Brain microvascular endothelial cell (primary cell): ENCODE results near the gene PATJ.

Source experiments
- DNase-seq: peaks from one replicate; pipeline ENCODE4 v3.0.0-alpha.2; 2020
- H3K27ac ChIP-seq: fragments of 250-450 bp; sonication (Bioruptor Pico); 2 replicates; pipeline ENCODE4 v1.5.1; 2020; ENCODE audit warnings: mild to moderate bottlenecking, moderate library complexity
- H3K27me3 ChIP-seq: fragments of 250-450 bp; sonication (Bioruptor Pico); replicated peaks from 2 replicates; pipeline ENCODE4 v1.5.1; 2020; ENCODE audit warnings: mild to moderate bottlenecking
- H3K36me3 ChIP-seq: fragments of 250-450 bp; sonication (Bioruptor Pico); replicated peaks from 2 replicates; pipeline ENCODE4 v1.5.1; 2020; ENCODE audit warnings: mild to moderate bottlenecking
- H3K4me3 ChIP-seq: 2 replicates; pipeline ENCODE4 v1.5.1; 2011; ENCODE audit warnings: low read depth, mild to moderate bottlenecking, control low read depth, low read length, moderate library complexity
- CTCF ChIP-seq: IDR thresholded peaks from 2 replicates; pipeline ENCODE4 v1.5.1; 2011; ENCODE audit warnings: low read depth, mild to moderate bottlenecking, moderate library complexity, low read length, control low read depth, inconsistent platforms; ENCODE audit errors: missing control alignments
- in situ Hi-C: cut with HindIII; loops from 2 replicates; pipeline ENCODE4 v1.10.0; 2017; ENCODE audit warnings: low sequenced_read_pairs, low pct_ligation_motif_present

Gene PATJ

DNA sequence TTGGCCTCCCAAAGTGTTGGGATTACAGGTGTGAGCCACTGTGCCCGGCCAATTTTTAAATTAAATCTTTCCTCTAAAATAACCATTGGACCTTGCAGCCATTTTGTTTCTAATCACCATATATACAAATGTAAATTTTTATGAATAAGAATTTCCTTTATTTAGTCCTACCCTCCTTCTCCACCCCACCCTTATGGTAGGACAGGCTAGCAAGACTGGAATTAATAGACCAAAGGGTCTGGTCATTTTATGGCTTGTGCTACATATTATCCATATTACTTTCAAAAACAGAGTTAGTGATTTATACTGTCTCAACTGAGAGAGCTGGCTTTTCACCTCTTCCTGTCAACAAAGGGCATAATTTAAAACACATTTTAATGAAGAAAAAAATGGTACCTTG lies 478.9 kb downstream of the PATJ start:
- H3K27me3 ChIP-seq: no peaks in the 10 kb centered on the region
- in situ Hi-C loops: no loop called here
- no peak overlapping the region for H3K4me3 ChIP-seq
- no peak for TF ChIP-seq CTCF
- H3K36me3 ChIP-seq: no peaks in the 10 kb centered on the region
- H3K27ac ChIP-seq: no peak overlapping the region
- DNase-seq: no peak

- no peak for TF ChIP-seq CTCF
- Histone ChIP-seq H3K27ac (no peak overlapping the region), H3K27me3 (no peaks in the 10 kb centered on the region), H3K4me3 (no peak overlapping the region), H3K36me3 (no peaks in the 10 kb centered on the region)
- DNase-seq: no peak
- in situ Hi-C loops: no loop called here
These were observed 480.0 kb downstream of the PATJ start for GRCh38 chr1:62222321-62222720.

GRCh38 chr1:62224182-62224581 lies 481.9 kb downstream of the PATJ start:
- in situ Hi-C loops: no loop called here
- H3K27me3 ChIP-seq: no peaks in the 10 kb centered on the region

DNA sequence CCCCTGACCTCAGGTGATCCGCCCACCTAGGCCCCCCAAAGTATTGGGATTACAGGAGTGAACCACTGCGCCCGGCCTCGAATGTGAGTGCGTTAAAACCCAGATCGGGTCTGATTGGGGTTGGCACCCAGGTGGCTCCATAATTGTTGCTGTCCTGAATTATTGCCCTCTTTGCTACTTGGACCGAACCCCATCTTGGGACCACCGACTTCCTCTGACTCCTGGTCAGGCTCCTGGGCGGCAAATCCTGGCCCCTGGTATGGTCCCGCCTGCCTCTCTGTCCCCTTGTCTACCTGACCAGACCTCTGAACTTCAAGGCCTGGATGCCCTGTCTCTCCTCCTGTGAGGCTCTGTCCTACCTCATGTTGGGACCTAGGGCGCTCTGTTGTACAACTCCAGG lies 485.2 kb downstream of the PATJ start:
- Histone ChIP-seq H3K4me3 (no peak overlapping the region), H3K27ac (no peak overlapping the region), H3K36me3 (no peaks in the 10 kb centered on the region), H3K27me3 (no peaks in the 10 kb centered on the region)
- in situ Hi-C loops: no loop called here
- TF ChIP-seq CTCF: no peak
- DNase-seq: no peak

More at GRCh38 chr1:62224182-62224581, 481.9 kb downstream of the PATJ start:
- DNase-seq: no peak
- TF ChIP-seq CTCF: no peak
- H3K36me3 ChIP-seq: no peaks in the 10 kb centered on the region
- no peak overlapping the region for H3K27ac ChIP-seq
- H3K4me3 ChIP-seq: no peak overlapping the region
